Smooth muscle cell (in vitro differentiated cells): ENCODE results near the gene SDC4. TPM values are rescaled to one million over a fixed set of nuclear protein-coding genes. Genes with fewer than 3 reads are reported as not detected.
A peak's percentile ranks its signal among the peaks of the same experiment; 100 is the strongest.

Experiments used
- DNase-seq: peaks from one replicate; lab custom pipeline; 2025; ENCODE audit not compliant: unreplicated experiment; lab: John Stamatoyannopoulos, UW
- H2AFZ ChIP-seq: fragments of 200-600 bp; sonication (generic); 2 replicates; pipeline ENCODE4 v1.6.0; 2016; ENCODE audit warnings: antibody characterized with exemption, low read depth, mild to moderate bottlenecking
- H3F3A ChIP-seq: fragments of 200-600 bp; sonication (generic); 2 replicates; pipeline ENCODE4 v1.6.0; 2017; ENCODE audit warnings: antibody characterized with exemption, low read depth
- H3K27ac ChIP-seq: fragments of 200-600 bp; sonication (generic); 2 replicates; pipeline ENCODE4 v1.5.1; 2016; ENCODE audit warnings: low read depth, mild to moderate bottlenecking
- H3K27me3 ChIP-seq: fragments of 200-600 bp; sonication (generic); 2 replicates; pipeline ENCODE4 v1.6.1; 2016; ENCODE audit warnings: low read depth, mild to moderate bottlenecking
- H3K36me3 ChIP-seq: fragments of 200-600 bp; sonication (generic); 2 replicates; pipeline ENCODE4 v1.5.1; 2016; ENCODE audit warnings: low read depth
- H3K4me1 ChIP-seq: fragments of 200-600 bp; sonication (generic); 2 replicates; pipeline ENCODE4 v1.5.1; 2016; ENCODE audit warnings: low read depth
- H3K4me2 ChIP-seq: fragments of 200-600 bp; sonication (generic); 2 replicates; pipeline ENCODE4 v1.6.0; 2016; ENCODE audit warnings: mild to moderate bottlenecking
- H3K4me3 ChIP-seq: fragments of 200-600 bp; sonication (generic); 2 replicates; pipeline ENCODE4 v1.5.1; 2016; ENCODE audit warnings: mild to moderate bottlenecking
- H3K79me2 ChIP-seq: fragments of 200-600 bp; sonication (generic); 2 replicates; pipeline ENCODE4 v1.6.0; 2016; ENCODE audit warnings: low read depth, mild to moderate bottlenecking
- H3K9ac ChIP-seq: fragments of 200-600 bp; sonication (generic); 2 replicates; pipeline ENCODE4 v1.6.0; 2016; ENCODE audit warnings: low read depth
- H3K9me3 ChIP-seq: fragments of 200-600 bp; sonication (generic); replicated peaks from 2 replicates; pipeline ENCODE4 v1.5.1; 2016; ENCODE audit warnings: low read depth
- H4K20me1 ChIP-seq: fragments of 200-600 bp; sonication (generic); 2 replicates; pipeline ENCODE4 v1.6.0; 2016; ENCODE audit warnings: low read depth
- CTCF ChIP-seq: fragments of 200-600 bp; sonication (generic); IDR thresholded peaks from 2 replicates; pipeline ENCODE4 v1.5.1; 2017; ENCODE audit warnings: borderline replicate concordance, mild to moderate bottlenecking, antibody characterized with exemption; ENCODE audit not compliant: insufficient read depth, poor library complexity, severe bottlenecking
- WGBS: methylation state at CpG from one replicate; pipeline ENCODE4 v1.1.7; 2016; ENCODE audit warnings: low lambda C conversion rate; 5-methylcytosine and 5-hydroxymethylcytosine counted together
- polyA plus RNA-seq: library from polyadenylated mRNA; unstranded; fragments of >200 nt; fragmentation: Nextera tagmentation; extraction: Ambion mirVana; gene quantifications from 2 replicates; pipeline ENCODE4 v1.2.1, GENCODE V29; 2016
- total RNA-seq: library from RNA; depleted of rRNA; stranded (reverse); fragments of >200 nt; gene quantifications from 2 replicates; pipeline ENCODE4 v1.2.3, GENCODE V29; 2014

The SDC4 gene
- total and polyA plus RNA-seq, 2 experiments from 2014 or later = 45.0 to 70.7 TPM

DNA sequence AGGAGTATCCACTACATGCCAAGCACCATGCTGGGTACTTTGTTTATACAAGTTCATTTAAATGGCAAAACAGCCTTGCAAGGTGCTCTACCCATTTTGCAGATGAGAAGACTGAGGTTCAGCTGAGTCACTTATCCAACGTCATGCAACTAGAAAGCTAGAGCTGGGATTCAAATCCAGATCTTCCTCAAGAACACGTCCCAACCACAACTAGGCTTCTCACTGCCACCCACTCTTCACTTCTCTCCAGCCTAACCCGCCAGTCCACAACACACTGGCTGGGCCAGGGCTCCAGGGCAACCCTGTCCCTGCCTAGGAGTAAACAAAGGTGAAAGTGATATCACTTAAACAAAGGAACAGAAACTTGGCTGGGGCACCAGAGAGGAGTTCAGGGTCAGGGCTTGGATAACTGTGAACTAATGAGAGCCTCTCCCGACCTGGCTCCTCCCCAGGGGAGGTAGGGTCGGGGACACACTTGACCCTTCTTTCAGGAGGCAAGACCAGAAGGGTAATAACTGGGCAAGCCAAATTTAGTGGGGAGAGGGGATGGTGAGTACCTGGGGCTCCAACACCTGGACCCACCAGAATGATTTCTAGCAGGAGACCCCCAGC, 7.9 kb downstream of the SDC4 start:
- Histone ChIP-seq H3K4me1 (peaks cover 75% of the 10 kb centered on the region), H3K9me3 (no peaks in the 10 kb centered on the region), H3K27me3 (no peaks in the 10 kb centered on the region), H2AFZ (no peak overlapping the region), H3K4me3 (no peak overlapping the region), H3K27ac (peak overlapping the region; percentile 96), H4K20me1 (peaks cover 34% of the 10 kb centered on the region), H3K36me3 (no peaks in the 10 kb centered on the region), H3K9ac (no peak overlapping the region), H3K4me2 (no peak overlapping the region), H3F3A (peaks cover 59% of the 10 kb centered on the region), H3K79me2 (peaks cover 57% of the 10 kb centered on the region)
- no peak for TF ChIP-seq CTCF
- 89% methylated on average over 5 of the region's 5 CpGs for WGBS
- DNase-seq = no peak

GRCh38 chr20:45339799-45340198, 8.4 kb downstream of the SDC4 start:
- 98% methylated on average over 2 of the region's 2 CpGs for WGBS
- no peak overlapping the region for H3K4me2 ChIP-seq
- peak overlapping the region; percentile 96 for H3K27ac ChIP-seq
- no peaks in the 10 kb centered on the region for H3K27me3 ChIP-seq
- H3F3A ChIP-seq = peaks cover 58% of the 10 kb centered on the region
- no peak overlapping the region for H2AFZ ChIP-seq
- no peak for TF ChIP-seq CTCF
- H3K4me1 ChIP-seq = peaks cover 71% of the 10 kb centered on the region
- no peak overlapping the region for H3K9ac ChIP-seq
- no peaks in the 10 kb centered on the region for H3K9me3 ChIP-seq
- no peak overlapping the region for H3K4me3 ChIP-seq
- peaks cover 34% of the 10 kb centered on the region for H4K20me1 ChIP-seq
- H3K36me3 ChIP-seq = no peaks in the 10 kb centered on the region
- H3K79me2 ChIP-seq = peaks cover 57% of the 10 kb centered on the region
- DNase-seq = no peak

DNA sequence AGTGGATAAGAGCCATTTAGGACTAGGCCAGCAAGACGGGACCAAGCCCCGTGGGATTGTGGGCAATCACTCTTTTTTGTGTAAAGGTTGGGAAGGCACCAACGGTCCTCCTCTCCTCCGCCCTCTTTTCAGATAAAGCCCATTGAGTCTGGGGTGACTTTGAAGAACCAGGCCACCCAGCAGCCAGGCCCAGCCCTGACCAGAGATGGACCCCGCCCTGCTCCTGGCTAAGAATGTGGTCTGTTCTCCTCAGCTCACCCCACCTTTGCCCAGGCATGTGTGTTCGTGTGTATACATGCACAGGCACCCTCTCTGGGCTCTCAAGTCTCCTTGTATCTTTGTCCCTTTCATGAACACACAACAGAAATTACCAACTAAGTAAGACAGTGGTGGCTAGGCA, 9.1 kb downstream of the SDC4 start:
- no peak for DNase-seq
- peak overlapping the region; percentile 79 for H3K4me2 ChIP-seq
- no peak overlapping the region for H2AFZ ChIP-seq
- WGBS = 73% methylated on average over 6 of the region's 6 CpGs
- no peak overlapping the region for H3K4me3 ChIP-seq
- no peaks in the 10 kb centered on the region for H3K27me3 ChIP-seq
- peak overlapping the region; percentile 96 for H3K27ac ChIP-seq
- H3K9ac ChIP-seq = peak overlapping the region; percentile 78
- peaks cover 34% of the 10 kb centered on the region for H4K20me1 ChIP-seq
- peaks cover 58% of the 10 kb centered on the region for H3F3A ChIP-seq
- H3K36me3 ChIP-seq = no peaks in the 10 kb centered on the region
- H3K4me1 ChIP-seq = peaks cover 67% of the 10 kb centered on the region
- no peaks in the 10 kb centered on the region for H3K9me3 ChIP-seq
- peaks cover 61% of the 10 kb centered on the region for H3K79me2 ChIP-seq
- no peak for TF ChIP-seq CTCF
